Fibroblast of lung (primary cell): ENCODE measurements around the gene RNFT2. TPM values are rescaled to one million over a fixed set of nuclear protein-coding genes. Genes with fewer than 3 reads are reported as not detected.

Source experiments
- DNase-seq, 2 donors: peaks; one replicate each; pipeline versions ENCODE4 v3.0.0 to v3.0.0-alpha.2; 2010; ENCODE audit warnings: low read depth in 2 of 2
- H2AFZ ChIP-seq: 2 replicates; pipeline ENCODE4 v1.5.1; 2012; ENCODE audit warnings: low read length, control low read depth, inconsistent platforms
- H3K27ac ChIP-seq: 2 replicates; pipeline ENCODE4 v1.5.1; 2011; ENCODE audit warnings: low read length, control low read depth; ENCODE audit not compliant: insufficient read depth
- H3K27me3 ChIP-seq: 2 replicates; pipeline ENCODE4 v1.5.1; 2011; ENCODE audit warnings: mild to moderate bottlenecking, low read length; ENCODE audit not compliant: control insufficient read depth, insufficient read depth
- H3K36me3 ChIP-seq: 2 replicates; pipeline ENCODE4 v1.5.1; 2011; ENCODE audit warnings: low read length; ENCODE audit not compliant: control insufficient read depth, insufficient read depth
- H3K4me1 ChIP-seq: 2 replicates; pipeline ENCODE4 v1.5.1; 2011; ENCODE audit warnings: low read length; ENCODE audit not compliant: control insufficient read depth, insufficient read depth; ENCODE audit errors: extremely low read depth
- H3K4me2 ChIP-seq: 2 replicates; pipeline ENCODE4 v1.5.1; 2011; ENCODE audit warnings: low read length, control low read depth; ENCODE audit not compliant: insufficient read depth; ENCODE audit errors: extremely low read depth
- H3K4me3 ChIP-seq, 4 experiments: fragments of 200-600 bp in 1 of 4; sonication (generic) in 1 of 4; replicated peaks in 1 of 4; 2 replicates each; pipeline ENCODE4 v1.5.1; 2011 to 2016; ENCODE audit warnings: low read length in 4 of 4, low read depth in 3 of 4, mild to moderate bottlenecking in 3 of 4, control low read depth in 2 of 4, inconsistent platforms in 1 of 4, mixed read lengths in 1 of 4; ENCODE audit not compliant: insufficient read depth in 1 of 4; ENCODE audit errors: control extremely low read depth in 1 of 4
- H3K79me2 ChIP-seq: 2 replicates; pipeline ENCODE4 v1.5.1; 2012; ENCODE audit warnings: mild to moderate bottlenecking, low read length, inconsistent platforms; ENCODE audit not compliant: control insufficient read depth, insufficient read depth
- H3K9ac ChIP-seq: 2 replicates; pipeline ENCODE4 v1.5.1; 2011; ENCODE audit warnings: mild to moderate bottlenecking, low read length, control low read depth; ENCODE audit not compliant: insufficient read depth
- H3K9me3 ChIP-seq: 2 replicates; pipeline ENCODE4 v1.5.1; 2012; ENCODE audit warnings: low read depth, low read length; ENCODE audit not compliant: control insufficient read depth, insufficient read depth
- H4K20me1 ChIP-seq: 2 replicates; pipeline ENCODE4 v1.5.1; 2011; ENCODE audit warnings: low read length; ENCODE audit not compliant: control insufficient read depth, insufficient read depth; ENCODE audit errors: extremely low read depth
- EZH2 ChIP-seq: IDR thresholded peaks from 2 replicates; pipeline ENCODE4 v1.5.1; 2012; ENCODE audit warnings: low read length, control low read depth, mild to moderate bottlenecking; ENCODE audit errors: missing control alignments
- polyA plus RNA-seq, 2 donors: library from polyadenylated mRNA; depleted of rRNA in 1 of 2; stranded (reverse) in 1 of 2; unstranded in 1 of 2; fragments of >200 nt; gene quantifications; 2 replicates each; pipeline ENCODE4 v1.2.1, GENCODE V29; 2011 to 2012; ENCODE audit warnings: missing spikeins in 1 of 2
- total RNA-seq: library from RNA; depleted of rRNA; stranded (reverse); fragments of >200 nt; gene quantifications from 2 replicates; pipeline ENCODE4 v1.2.1, GENCODE V29; 2014
- TF ChIP-seq, protein P1 (sequence below), 2 donors: IDR thresholded peaks in 1 of 2; conservative IDR thresholded peaks in 1 of 2; 1 replicate in 1 of 2; 2 replicates in 1 of 2; pipeline ENCODE4 v1.5.1; 2011 to 2012; ENCODE audit warnings: low read length in 2 of 2, control low read depth in 1 of 2, inconsistent platforms in 1 of 2, low read depth in 1 of 2, mild to moderate bottlenecking in 1 of 2

The RNFT2 gene
- total and polyA plus RNA-seq, 2 donors (not counting 1 experiment from before 2014, with no cell fraction given), result 0.95 to 3.1 TPM

DNA sequence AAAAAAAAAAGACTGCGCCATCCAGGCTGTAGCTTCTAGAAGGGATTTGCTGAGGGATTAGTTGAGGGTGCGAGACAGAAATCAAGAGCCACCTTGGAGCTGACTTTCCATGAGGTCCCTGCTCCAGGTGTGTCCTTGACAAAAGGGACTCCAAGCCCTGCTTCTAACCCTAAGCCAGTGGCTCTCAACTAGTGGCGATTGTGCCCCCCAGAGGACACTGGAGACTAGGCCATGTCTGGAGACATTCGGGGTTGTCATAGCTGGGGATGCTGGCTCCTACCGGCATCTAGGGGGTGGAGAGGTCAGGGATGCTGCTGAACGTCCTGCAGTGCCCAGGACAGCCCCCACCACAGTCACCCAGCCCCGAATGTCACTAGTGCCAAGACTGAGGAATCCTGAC lies 40.8 kb upstream of the RNFT2 start:
- H3K4me3 ChIP-seq, result no peak overlapping the region
- no peak overlapping the region for H3K27ac ChIP-seq
- TF ChIP-seq EZH2, result no peak
- TF ChIP-seq, protein P1, sequence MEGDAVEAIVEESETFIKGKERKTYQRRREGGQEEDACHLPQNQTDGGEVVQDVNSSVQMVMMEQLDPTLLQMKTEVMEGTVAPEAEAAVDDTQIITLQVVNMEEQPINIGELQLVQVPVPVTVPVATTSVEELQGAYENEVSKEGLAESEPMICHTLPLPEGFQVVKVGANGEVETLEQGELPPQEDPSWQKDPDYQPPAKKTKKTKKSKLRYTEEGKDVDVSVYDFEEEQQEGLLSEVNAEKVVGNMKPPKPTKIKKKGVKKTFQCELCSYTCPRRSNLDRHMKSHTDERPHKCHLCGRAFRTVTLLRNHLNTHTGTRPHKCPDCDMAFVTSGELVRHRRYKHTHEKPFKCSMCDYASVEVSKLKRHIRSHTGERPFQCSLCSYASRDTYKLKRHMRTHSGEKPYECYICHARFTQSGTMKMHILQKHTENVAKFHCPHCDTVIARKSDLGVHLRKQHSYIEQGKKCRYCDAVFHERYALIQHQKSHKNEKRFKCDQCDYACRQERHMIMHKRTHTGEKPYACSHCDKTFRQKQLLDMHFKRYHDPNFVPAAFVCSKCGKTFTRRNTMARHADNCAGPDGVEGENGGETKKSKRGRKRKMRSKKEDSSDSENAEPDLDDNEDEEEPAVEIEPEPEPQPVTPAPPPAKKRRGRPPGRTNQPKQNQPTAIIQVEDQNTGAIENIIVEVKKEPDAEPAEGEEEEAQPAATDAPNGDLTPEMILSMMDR (conservative IDR thresholded peaks at IDR 0.05 in 1 of 2, IDR thresholded peaks at IDR 0.05 in 1 of 2; ENCODE audit: low read depth in 1 of 2, low read length in 2 of 2), result peak; percentile 23 to 26
- H3K9me3 ChIP-seq, result no peaks in the 10 kb centered on the region
- H4K20me1 ChIP-seq, result peaks cover 2% of the 10 kb centered on the region
- no peak overlapping the region for H3K4me2 ChIP-seq
- H2AFZ ChIP-seq, result no peak overlapping the region
- H3K4me1 ChIP-seq, result no peaks in the 10 kb centered on the region
- DNase-seq, result peak in 1 of 2 donors; percentile 15
- peaks cover 28% of the 10 kb centered on the region for H3K27me3 ChIP-seq
- no peaks in the 10 kb centered on the region for H3K36me3 ChIP-seq
- no peak overlapping the region for H3K9ac ChIP-seq
- H3K79me2 ChIP-seq, result no peaks in the 10 kb centered on the region

DNA sequence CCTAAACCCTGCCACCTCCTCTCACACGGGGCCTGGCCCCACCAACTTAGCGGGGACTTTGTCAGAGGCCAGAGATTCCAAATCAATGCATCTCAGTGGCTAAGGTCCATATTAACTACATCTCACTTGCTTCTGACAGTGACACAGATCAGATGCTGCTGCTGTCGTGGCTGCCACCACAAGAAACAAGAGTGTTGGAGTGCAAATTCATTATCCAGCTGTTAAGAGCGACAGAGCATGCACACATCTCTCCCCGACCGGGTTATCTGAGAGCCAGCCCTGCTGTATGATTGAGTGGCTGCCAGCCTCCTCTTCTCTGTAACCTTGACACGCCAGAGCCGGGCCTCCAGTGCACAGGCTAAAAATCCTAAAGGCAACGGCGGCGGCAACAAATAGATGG lies 40.4 kb upstream of the RNFT2 start:
- no peak overlapping the region for H3K4me3 ChIP-seq
- no peak for TF ChIP-seq EZH2
- TF ChIP-seq, protein P1 (conservative IDR thresholded peaks at IDR 0.05 in 1 of 2, IDR thresholded peaks at IDR 0.05 in 1 of 2; ENCODE audit: low read depth in 1 of 2, low read length in 2 of 2), result no peak
- no peak overlapping the region for H3K9ac ChIP-seq
- no peak overlapping the region for H3K27ac ChIP-seq
- no peaks in the 10 kb centered on the region for H3K36me3 ChIP-seq
- H3K4me1 ChIP-seq, result no peaks in the 10 kb centered on the region
- no peaks in the 10 kb centered on the region for H3K9me3 ChIP-seq
- no peaks in the 10 kb centered on the region for H3K79me2 ChIP-seq
- no peak for DNase-seq
- peaks cover 28% of the 10 kb centered on the region for H3K27me3 ChIP-seq
- peaks cover 2% of the 10 kb centered on the region for H4K20me1 ChIP-seq
- H3K4me2 ChIP-seq, result no peak overlapping the region
- H2AFZ ChIP-seq, result no peak overlapping the region

DNA sequence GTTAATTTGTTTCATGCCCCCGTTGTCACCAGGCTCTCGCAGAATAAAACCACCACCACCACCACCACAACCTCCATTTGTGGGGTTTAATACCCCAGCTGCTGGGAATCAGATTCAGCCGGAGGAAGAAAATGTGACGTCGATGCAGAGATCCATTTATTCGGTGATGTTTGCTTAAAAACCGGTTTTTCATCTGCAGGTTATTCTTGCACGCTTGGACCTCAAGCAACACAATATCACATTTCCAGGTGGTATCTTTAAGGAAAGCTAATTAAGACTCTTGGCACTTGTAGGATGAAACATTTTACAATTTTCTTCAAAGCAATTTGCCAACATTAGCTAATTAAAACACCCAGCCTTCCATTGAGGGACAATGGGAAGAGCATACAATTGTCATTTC lies 40.0 kb upstream of the RNFT2 start:
- TF ChIP-seq, protein P1 (conservative IDR thresholded peaks at IDR 0.05 in 1 of 2, IDR thresholded peaks at IDR 0.05 in 1 of 2; ENCODE audit: low read depth in 1 of 2, low read length in 2 of 2), result no peak
- TF ChIP-seq EZH2, result no peak
- Histone ChIP-seq H3K4me1 (no peaks in the 10 kb centered on the region), H4K20me1 (peaks cover 2% of the 10 kb centered on the region)

More for the DNA sequence above, 40.0 kb upstream of the RNFT2 start:
- H3K4me2 ChIP-seq, result no peak overlapping the region
- no peak overlapping the region for H3K4me3 ChIP-seq
- no peak overlapping the region for H2AFZ ChIP-seq
- no peaks in the 10 kb centered on the region for H3K36me3 ChIP-seq
- H3K9me3 ChIP-seq, result no peaks in the 10 kb centered on the region
- H3K27ac ChIP-seq, result no peak overlapping the region
- no peaks in the 10 kb centered on the region for H3K79me2 ChIP-seq
- no peak overlapping the region for H3K9ac ChIP-seq
- no peak for DNase-seq
- peaks cover 27% of the 10 kb centered on the region for H3K27me3 ChIP-seq
